ENCODE measurements around the gene DTHD1. TPM values are rescaled to one million over a fixed set of nuclear protein-coding genes. Genes with fewer than 3 reads are reported as not detected.

Gene DTHD1
- total and polyA plus RNA-seq, 4 donors: 0.06 to 0.42 (median 0.07) TPM; not detected in 1

DNA sequence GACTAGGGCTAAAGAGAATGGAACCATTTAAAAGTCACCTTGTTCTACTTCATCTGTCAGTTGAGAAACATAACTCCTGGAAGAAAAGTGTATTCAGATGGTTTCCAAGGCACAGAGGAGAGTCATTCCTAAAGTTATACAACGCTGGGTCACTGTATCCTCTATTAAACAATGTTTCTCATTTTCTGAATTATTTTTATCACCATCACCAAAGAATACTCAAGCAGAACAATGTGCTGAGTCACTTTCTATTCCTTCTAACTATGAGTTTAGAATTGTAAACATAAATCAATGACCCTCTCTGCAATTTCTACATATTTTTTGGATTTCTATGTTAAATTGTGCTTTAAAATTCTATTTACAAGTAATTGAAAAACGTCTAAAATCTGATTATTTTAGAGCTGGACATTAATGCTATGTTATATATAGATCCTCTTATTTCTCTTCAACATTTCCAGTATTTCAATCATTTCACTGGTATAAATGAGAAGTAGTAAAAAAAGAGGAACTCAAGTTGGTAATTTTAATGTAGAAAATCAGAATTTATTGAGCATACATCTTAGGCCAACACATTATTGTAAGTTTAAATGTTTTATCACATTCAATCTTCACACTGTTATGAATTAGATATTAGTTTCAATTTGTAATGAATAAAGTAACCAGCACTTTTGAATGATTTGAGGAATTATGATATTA is 7.5 kb downstream of the DTHD1 start:
- no peaks in the 10 kb centered on the region for H3K36me3 ChIP-seq (ENCODE audit: control insufficient read depth in 4 of 4, insufficient read depth in 3 of 4, low read depth in 1 of 4, low read length in 3 of 4)
- H3K9me3 ChIP-seq (ENCODE audit: control insufficient read depth in 4 of 4, low read length in 3 of 4): no peaks in the 10 kb centered on the region
- DNase-seq (ENCODE audit: low spot score): no peak
- H3K4me3 ChIP-seq (ENCODE audit: low read depth in 1 of 3, low read length in 3 of 3): no peak overlapping the region
- H3K27me3 ChIP-seq (ENCODE audit: control insufficient read depth in 4 of 4, insufficient read depth in 4 of 4, low read length in 3 of 4): no peaks in the 10 kb centered on the region
- H3K9ac ChIP-seq (ENCODE audit: low read depth in 1 of 2, low read length in 2 of 2): no peak overlapping the region
- H3K27ac ChIP-seq (ENCODE audit: low read depth in 1 of 2, low read length in 2 of 2): no peak overlapping the region
- TF ChIP-seq, protein P1, sequence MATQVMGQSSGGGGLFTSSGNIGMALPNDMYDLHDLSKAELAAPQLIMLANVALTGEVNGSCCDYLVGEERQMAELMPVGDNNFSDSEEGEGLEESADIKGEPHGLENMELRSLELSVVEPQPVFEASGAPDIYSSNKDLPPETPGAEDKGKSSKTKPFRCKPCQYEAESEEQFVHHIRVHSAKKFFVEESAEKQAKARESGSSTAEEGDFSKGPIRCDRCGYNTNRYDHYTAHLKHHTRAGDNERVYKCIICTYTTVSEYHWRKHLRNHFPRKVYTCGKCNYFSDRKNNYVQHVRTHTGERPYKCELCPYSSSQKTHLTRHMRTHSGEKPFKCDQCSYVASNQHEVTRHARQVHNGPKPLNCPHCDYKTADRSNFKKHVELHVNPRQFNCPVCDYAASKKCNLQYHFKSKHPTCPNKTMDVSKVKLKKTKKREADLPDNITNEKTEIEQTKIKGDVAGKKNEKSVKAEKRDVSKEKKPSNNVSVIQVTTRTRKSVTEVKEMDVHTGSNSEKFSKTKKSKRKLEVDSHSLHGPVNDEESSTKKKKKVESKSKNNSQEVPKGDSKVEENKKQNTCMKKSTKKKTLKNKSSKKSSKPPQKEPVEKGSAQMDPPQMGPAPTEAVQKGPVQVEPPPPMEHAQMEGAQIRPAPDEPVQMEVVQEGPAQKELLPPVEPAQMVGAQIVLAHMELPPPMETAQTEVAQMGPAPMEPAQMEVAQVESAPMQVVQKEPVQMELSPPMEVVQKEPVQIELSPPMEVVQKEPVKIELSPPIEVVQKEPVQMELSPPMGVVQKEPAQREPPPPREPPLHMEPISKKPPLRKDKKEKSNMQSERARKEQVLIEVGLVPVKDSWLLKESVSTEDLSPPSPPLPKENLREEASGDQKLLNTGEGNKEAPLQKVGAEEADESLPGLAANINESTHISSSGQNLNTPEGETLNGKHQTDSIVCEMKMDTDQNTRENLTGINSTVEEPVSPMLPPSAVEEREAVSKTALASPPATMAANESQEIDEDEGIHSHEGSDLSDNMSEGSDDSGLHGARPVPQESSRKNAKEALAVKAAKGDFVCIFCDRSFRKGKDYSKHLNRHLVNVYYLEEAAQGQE (IDR thresholded peaks at IDR 0.05): no peak
- TF ChIP-seq TAF1 (conservative IDR thresholded peaks at IDR 0.05): no peak
- TF ChIP-seq NR2F2 (IDR thresholded peaks at IDR 0.05): no peak
- TF ChIP-seq JUND (IDR thresholded peaks at IDR 0.05): no peak
- TF ChIP-seq, protein P2, sequence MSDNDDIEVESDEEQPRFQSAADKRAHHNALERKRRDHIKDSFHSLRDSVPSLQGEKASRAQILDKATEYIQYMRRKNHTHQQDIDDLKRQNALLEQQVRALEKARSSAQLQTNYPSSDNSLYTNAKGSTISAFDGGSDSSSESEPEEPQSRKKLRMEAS (IDR thresholded peaks at IDR 0.05): no peak
- no peak for TF ChIP-seq GABPA (IDR thresholded peaks at IDR 0.05 in 1 of 2, conservative IDR thresholded peaks at IDR 0.05 in 1 of 2)
- no peak for TF ChIP-seq ZBTB33 (IDR thresholded peaks at IDR 0.05)
- no peak for TF ChIP-seq YY1 (IDR thresholded peaks at IDR 0.05)
- TF ChIP-seq HNF4A (conservative IDR thresholded peaks at IDR 0.05): no peak
- TF ChIP-seq RAD21 (IDR thresholded peaks at IDR 0.05): no peak
- no peak for TF ChIP-seq HNF4G (IDR thresholded peaks at IDR 0.05)
- no peak for TF ChIP-seq SP1 (IDR thresholded peaks at IDR 0.05)
- TF ChIP-seq FOXA2 (IDR thresholded peaks at IDR 0.05): no peak
- peaks cover 0 to 4% (median 0%) of the 10 kb centered on the region in 4 donors for H3K4me1 ChIP-seq (ENCODE audit: control insufficient read depth in 4 of 4, insufficient read depth in 4 of 4, low read length in 3 of 4)
- WGBS: 63% methylated on average over 2 of the region's 2 CpGs

GRCh38 chr4:36290641-36291040 is 9.2 kb downstream of the DTHD1 start:
- WGBS: 89% methylated on average over 2 of the region's 2 CpGs
- Histone ChIP-seq H3K4me1 (ENCODE audit: control insufficient read depth in 4 of 4, insufficient read depth in 4 of 4, low read length in 3 of 4) (peaks cover 0 to 4% (median 0%) of the 10 kb centered on the region in 4 donors), H3K4me3 (ENCODE audit: low read depth in 1 of 3, low read length in 3 of 3) (no peak overlapping the region), H3K27ac (ENCODE audit: low read depth in 1 of 2, low read length in 2 of 2) (no peak overlapping the region), H3K9ac (ENCODE audit: low read depth in 1 of 2, low read length in 2 of 2) (no peak overlapping the region), H3K27me3 (ENCODE audit: control insufficient read depth in 4 of 4, insufficient read depth in 4 of 4, low read length in 3 of 4) (no peaks in the 10 kb centered on the region), H3K36me3 (ENCODE audit: control insufficient read depth in 4 of 4, insufficient read depth in 3 of 4, low read depth in 1 of 4, low read length in 3 of 4) (no peaks in the 10 kb centered on the region), H3K9me3 (ENCODE audit: control insufficient read depth in 4 of 4, low read length in 3 of 4) (no peaks in the 10 kb centered on the region)
- DNase-seq (ENCODE audit: low spot score): no peak
- TF ChIP-seq FOXA1 (IDR thresholded peaks at IDR 0.05) (no peak), TAF1 (conservative IDR thresholded peaks at IDR 0.05) (no peak), HNF4G (IDR thresholded peaks at IDR 0.05) (no peak), HNF4A (conservative IDR thresholded peaks at IDR 0.05) (no peak), RXRA (IDR thresholded peaks at IDR 0.05) (no peak), YY1 (IDR thresholded peaks at IDR 0.05) (no peak), GABPA (IDR thresholded peaks at IDR 0.05 in 1 of 2, conservative IDR thresholded peaks at IDR 0.05 in 1 of 2) (no peak), CTCF (IDR thresholded peaks at IDR 0.05; ENCODE audit: low read depth, low read length, missing input control) (no peak), JUND (IDR thresholded peaks at IDR 0.05) (no peak), FOXA2 (IDR thresholded peaks at IDR 0.05) (no peak), ZBTB33 (IDR thresholded peaks at IDR 0.05) (no peak), RAD21 (IDR thresholded peaks at IDR 0.05) (no peak), NR2F2 (IDR thresholded peaks at IDR 0.05) (no peak), SP1 (IDR thresholded peaks at IDR 0.05) (no peak)
- TF ChIP-seq, protein P2 (IDR thresholded peaks at IDR 0.05): no peak
- TF ChIP-seq, protein P1 (IDR thresholded peaks at IDR 0.05): no peak

Measured in liver (tissue), 9 donors.